Breast epithelium (tissue), 3 donors: ENCODE results near the gene DENND5B.

Experiments used
- POLR2AphosphoS5 ChIP-seq, 3 donors: sonication (generic); formaldehyde crosslinking; IDR thresholded peaks; one replicate each; pipeline ENCODE4 v1.6.1; 2017; ENCODE audit warnings: antibody characterized with exemption in 3 of 3
- TF ChIP-seq, protein P1 (sequence below), 3 donors: fragments of 450-650 bp; IDR thresholded peaks; one replicate each; pipeline ENCODE4 v1.5.1; 2016 to 2017; ENCODE audit warnings: antibody characterized with exemption in 3 of 3, mild to moderate bottlenecking in 3 of 3, moderate library complexity in 3 of 3

DNA sequence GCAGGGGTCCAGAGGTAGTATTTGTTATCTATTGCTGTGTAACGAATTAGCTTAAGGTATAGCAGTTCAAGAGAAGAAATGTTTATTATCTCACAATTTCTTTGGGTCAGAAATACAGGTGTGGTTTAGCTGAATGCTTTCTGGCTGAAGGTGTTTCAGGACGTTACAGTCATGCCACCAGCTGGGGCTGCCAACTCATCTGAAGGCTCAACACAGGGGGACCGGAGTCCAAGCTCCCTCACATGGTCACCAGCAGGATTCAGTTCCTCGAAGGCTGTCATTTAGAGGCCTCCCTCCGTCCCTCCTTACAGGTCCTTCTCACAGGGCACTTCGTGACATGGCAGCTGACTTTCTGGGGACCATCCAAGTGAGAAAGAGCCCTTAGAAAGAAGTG lies 227.5 kb downstream of the DENND5B start:
- TF ChIP-seq, protein P1, sequence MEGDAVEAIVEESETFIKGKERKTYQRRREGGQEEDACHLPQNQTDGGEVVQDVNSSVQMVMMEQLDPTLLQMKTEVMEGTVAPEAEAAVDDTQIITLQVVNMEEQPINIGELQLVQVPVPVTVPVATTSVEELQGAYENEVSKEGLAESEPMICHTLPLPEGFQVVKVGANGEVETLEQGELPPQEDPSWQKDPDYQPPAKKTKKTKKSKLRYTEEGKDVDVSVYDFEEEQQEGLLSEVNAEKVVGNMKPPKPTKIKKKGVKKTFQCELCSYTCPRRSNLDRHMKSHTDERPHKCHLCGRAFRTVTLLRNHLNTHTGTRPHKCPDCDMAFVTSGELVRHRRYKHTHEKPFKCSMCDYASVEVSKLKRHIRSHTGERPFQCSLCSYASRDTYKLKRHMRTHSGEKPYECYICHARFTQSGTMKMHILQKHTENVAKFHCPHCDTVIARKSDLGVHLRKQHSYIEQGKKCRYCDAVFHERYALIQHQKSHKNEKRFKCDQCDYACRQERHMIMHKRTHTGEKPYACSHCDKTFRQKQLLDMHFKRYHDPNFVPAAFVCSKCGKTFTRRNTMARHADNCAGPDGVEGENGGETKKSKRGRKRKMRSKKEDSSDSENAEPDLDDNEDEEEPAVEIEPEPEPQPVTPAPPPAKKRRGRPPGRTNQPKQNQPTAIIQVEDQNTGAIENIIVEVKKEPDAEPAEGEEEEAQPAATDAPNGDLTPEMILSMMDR (IDR thresholded peaks at IDR 0.05) = no peak
- no peak for TF ChIP-seq POLR2AphosphoS5 (IDR thresholded peaks at IDR 0.05)
